B cell (primary cell): ENCODE results near the gene RFX2. TPM values are rescaled to one million over a fixed set of nuclear protein-coding genes. Genes with fewer than 3 reads are reported as not detected.

Experiments
- ATAC-seq: fragments of 200-7000 bp; cut with Tn5 transposase; one replicate; pipeline ENCODE4 v1.10.0; 2021; ENCODE audit warnings: low read depth, mild to moderate bottlenecking, moderate number of reproducible peaks, moderate library complexity
- CTCF ChIA-PET: fragments of 350-600 bp; sonication (Branson Sonifier 250); formaldehyde crosslinking; loops from one replicate; lab custom pipeline; 2021; ENCODE audit warnings: antibody characterized with exemption, inconsistent platforms; lab: Charles Lee
- POLR2A ChIA-PET: fragments of 350-600 bp; sonication (Branson Sonifier 250); formaldehyde crosslinking; loops from one replicate; lab custom pipeline; 2021; ENCODE audit warnings: antibody characterized with exemption; lab: Charles Lee
- DNase-seq: peaks from one replicate; pipeline ENCODE4 v3.0.0; 2013
- H2AFZ ChIP-seq: 2 replicates; pipeline ENCODE4 v1.6.1; 2012; ENCODE audit warnings: mild to moderate bottlenecking, low read depth, low read length; ENCODE audit not compliant: insufficient read depth, poor library complexity, severe bottlenecking
- H3K27ac ChIP-seq, 2 donors: 1 replicate in 1 of 2; 2 replicates in 1 of 2; pipeline ENCODE4 v1.5.1; 2012 to 2013; ENCODE audit warnings: low read length in 2 of 2, mild to moderate bottlenecking in 2 of 2, moderate library complexity in 1 of 2
- H3K27me3 ChIP-seq, 4 experiments: fragments of 200-600 bp in 1 of 4; sonication (generic) in 1 of 4; replicated peaks in 1 of 4; 1 replicate in 2 of 4; 2 replicates in 2 of 4; pipeline versions ENCODE4 v1.6.1 to v1.7.0; 2013 to 2016; ENCODE audit warnings: low read length in 3 of 4, mild to moderate bottlenecking in 2 of 4, mixed read lengths in 1 of 4, moderate library complexity in 1 of 4; ENCODE audit not compliant: insufficient read depth in 4 of 4, control insufficient read depth in 3 of 4; ENCODE audit errors: control extremely low read depth in 1 of 4
- H3K36me3 ChIP-seq, 2 experiments: replicated peaks in 1 of 2; 1 replicate in 1 of 2; 2 replicates in 1 of 2; pipeline versions ENCODE4 v1.6.1 to v1.7.1; 2013; ENCODE audit warnings: low read length in 1 of 2; ENCODE audit not compliant: insufficient read depth in 2 of 2, control insufficient read depth in 1 of 2; ENCODE audit errors: control extremely low read depth in 1 of 2, extremely low read depth in 1 of 2
- H3K4me1 ChIP-seq, 2 donors: fragments of 200-600 bp in 1 of 2; sonication (generic) in 1 of 2; 1 replicate in 1 of 2; 2 replicates in 1 of 2; pipeline versions ENCODE4 v1.5.1 to v1.6.1; 2013 to 2017; ENCODE audit warnings: low read length in 2 of 2; ENCODE audit not compliant: control insufficient read depth in 2 of 2, insufficient read depth in 2 of 2
- H3K4me2 ChIP-seq: replicated peaks from 2 replicates; pipeline ENCODE3; 2012; ENCODE audit warnings: mild to moderate bottlenecking, low read depth, low read length; ENCODE audit not compliant: poor library complexity, severe bottlenecking
- H3K4me3 ChIP-seq, 5 experiments: fragments of 200-600 bp in 1 of 5; sonication (generic) in 1 of 5; 1 replicate in 3 of 5; 2 replicates in 2 of 5; pipeline versions ENCODE4 v1.5.1 to v1.7.0; 2011 to 2016; ENCODE audit warnings: low read length in 4 of 5, mild to moderate bottlenecking in 4 of 5, low read depth in 2 of 5, control low read depth in 1 of 5, moderate library complexity in 1 of 5; ENCODE audit not compliant: insufficient read depth in 1 of 5; ENCODE audit errors: control extremely low read depth in 1 of 5, extremely low read depth in 1 of 5
- H3K79me2 ChIP-seq: fragments of 200-600 bp; sonication (generic); one replicate; pipeline ENCODE4 v1.6.0; 2016; ENCODE audit warnings: low read length; ENCODE audit not compliant: control insufficient read depth, insufficient read depth
- H3K9ac ChIP-seq: fragments of 200-600 bp; sonication (generic); 2 replicates; pipeline ENCODE4 v1.6.1; 2017; ENCODE audit warnings: mild to moderate bottlenecking, low read length, moderate library complexity
- H3K9me3 ChIP-seq, 3 donors: one replicate each; pipeline versions ENCODE4 v1.6.1 to v1.7.1; 2013; ENCODE audit warnings: low read length in 2 of 3; ENCODE audit not compliant: control insufficient read depth in 2 of 3, insufficient read depth in 1 of 3; ENCODE audit errors: control extremely low read depth in 1 of 3
- H4K20me1 ChIP-seq: 2 replicates; pipeline ENCODE4 v1.6.0; 2012; ENCODE audit warnings: mild to moderate bottlenecking, low read length; ENCODE audit not compliant: insufficient read depth, control insufficient read depth, poor library complexity, severe bottlenecking
- H3K27ac Mint-ChIP-seq: one replicate; pipeline ENCODE4 v1.8.0; 2021; ENCODE audit warnings: mixed read lengths
- H3K27me3 Mint-ChIP-seq: one replicate; pipeline ENCODE4 v1.8.0; 2021; ENCODE audit warnings: mixed read lengths
- H3K4me1 Mint-ChIP-seq: one replicate; pipeline ENCODE4 v1.8.0; 2021; ENCODE audit warnings: mixed read lengths
- H3K4me3 Mint-ChIP-seq: one replicate; pipeline ENCODE4 v1.8.0; 2021; ENCODE audit warnings: mixed read lengths
- H3K9me3 Mint-ChIP-seq: one replicate; pipeline ENCODE4 v1.8.0; 2022; ENCODE audit warnings: mixed read lengths; ENCODE audit not compliant: insufficient read depth
- EZH2 ChIP-seq: IDR thresholded peaks from 2 replicates; pipeline ENCODE4 v1.6.1; 2012; ENCODE audit warnings: borderline replicate concordance, low read depth, mild to moderate bottlenecking, moderate library complexity, low read length; ENCODE audit not compliant: insufficient read depth, poor library complexity, severe bottlenecking
- WGBS: methylation state at CpG from one replicate; pipeline ENCODE4 v1.1.5; 2013; ENCODE audit warnings: missing lambda C conversion rate; ENCODE audit not compliant: insufficient coverage; 5-methylcytosine and 5-hydroxymethylcytosine counted together
- intact Hi-C: fragments of 100-400 bp; cut with micrococcal nuclease; formaldehyde crosslinking; loops from one replicate; pipeline ENCODE4 v1.10.0; 2022
- polyA plus RNA-seq: library from polyadenylated mRNA; depleted of rRNA; stranded (reverse); fragments of >200 nt; gene quantifications from 2 replicates; pipeline ENCODE4 v1.2.3, GENCODE V29; 2012
- total RNA-seq, 2 donors: library from RNA; stranded (reverse); fragments of 120-200 nt in 1 of 2; gene quantifications; 1 replicate in 1 of 2; 2 replicates in 1 of 2; pipeline versions ENCODE4 v1.2.3 to v1.2.4, GENCODE V29; 2013 to 2022
- TF ChIP-seq, protein P1 (sequence below): fragments of 200-600 bp; IDR thresholded peaks from one replicate; pipeline ENCODE4 v1.8.0; 2022; ENCODE audit warnings: antibody characterized with exemption, mild to moderate bottlenecking

The RFX2 gene
- total and polyA plus RNA-seq, 2 donors (not counting 1 experiment from before 2014, with no cell fraction given), result 7.1 to 8.6 TPM

DNA sequence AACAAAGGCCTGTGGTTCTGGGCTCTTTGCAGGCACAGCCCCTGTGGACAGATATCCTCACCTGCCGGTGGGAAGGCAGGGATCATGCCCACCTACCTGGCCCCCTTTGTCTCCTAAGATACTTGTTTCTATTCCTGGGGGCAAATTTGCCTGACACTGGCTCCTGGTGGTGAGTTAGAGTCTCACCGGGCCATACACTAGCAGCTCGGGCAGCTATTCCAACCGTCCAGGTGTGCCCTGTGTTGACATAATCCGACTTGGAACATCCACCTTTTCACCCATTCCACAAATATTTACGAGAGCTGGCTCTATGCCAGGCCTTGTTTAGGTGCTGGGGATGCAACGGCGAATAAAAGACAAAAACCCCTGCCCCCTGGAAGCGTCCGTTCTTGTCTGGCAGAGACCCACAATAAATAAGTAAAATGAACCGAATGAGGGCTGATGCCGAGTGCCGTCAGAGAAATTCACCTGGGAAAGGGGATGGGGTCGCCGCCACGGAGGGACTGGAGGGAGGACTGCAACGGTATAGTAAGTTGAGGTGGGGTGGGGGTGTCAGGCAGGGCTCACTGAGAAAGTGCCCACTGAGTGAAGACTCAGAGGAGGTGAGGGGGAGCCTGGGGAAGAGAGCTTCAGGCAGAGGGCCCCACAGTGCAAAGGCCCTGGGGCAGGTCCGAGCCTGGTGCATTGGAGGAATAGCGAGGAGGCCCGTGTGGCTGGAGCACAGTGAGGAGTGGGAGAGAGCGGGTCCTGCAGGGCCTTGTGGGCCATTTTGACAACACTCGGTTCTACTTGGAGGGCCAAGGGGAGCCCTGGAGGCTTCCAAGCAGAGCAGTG lies 89.1 kb downstream of the RFX2 start:
- H3K4me2 ChIP-seq, result no peak overlapping the region
- ChIA-PET POLR2A (no interaction called here), CTCF (interaction anchor here (0.5 to 3.3 kb wide), 7 partner anchors 27 to 217 kb away, joined by 3 to 35 read pairs (median 9); no protein-coding TSS in a partner anchor)
- no peak for ATAC-seq
- H3K79me2 ChIP-seq, result no peaks in the 10 kb centered on the region
- peaks cover 0 to 4% (median 0%) of the 10 kb centered on the region in 3 donors for H3K9me3 ChIP-seq
- Mint-ChIP-seq H3K27me3 (no peaks in the 10 kb centered on the region), H3K4me1 (peaks cover 2% of the 10 kb centered on the region), H3K27ac (no peak overlapping the region), H3K9me3 (no peaks in the 10 kb centered on the region), H3K4me3 (no peak overlapping the region)
- H3K27me3 ChIP-seq, result no peaks in the 10 kb centered on the region
- no peaks in the 10 kb centered on the region for H3K4me1 ChIP-seq
- H4K20me1 ChIP-seq, result no peaks in the 10 kb centered on the region
- WGBS, result 97% methylated on average over 19 of the region's 22 CpGs
- DNase-seq, result no peak
- TF ChIP-seq EZH2, result no peak
- TF ChIP-seq, protein P1, sequence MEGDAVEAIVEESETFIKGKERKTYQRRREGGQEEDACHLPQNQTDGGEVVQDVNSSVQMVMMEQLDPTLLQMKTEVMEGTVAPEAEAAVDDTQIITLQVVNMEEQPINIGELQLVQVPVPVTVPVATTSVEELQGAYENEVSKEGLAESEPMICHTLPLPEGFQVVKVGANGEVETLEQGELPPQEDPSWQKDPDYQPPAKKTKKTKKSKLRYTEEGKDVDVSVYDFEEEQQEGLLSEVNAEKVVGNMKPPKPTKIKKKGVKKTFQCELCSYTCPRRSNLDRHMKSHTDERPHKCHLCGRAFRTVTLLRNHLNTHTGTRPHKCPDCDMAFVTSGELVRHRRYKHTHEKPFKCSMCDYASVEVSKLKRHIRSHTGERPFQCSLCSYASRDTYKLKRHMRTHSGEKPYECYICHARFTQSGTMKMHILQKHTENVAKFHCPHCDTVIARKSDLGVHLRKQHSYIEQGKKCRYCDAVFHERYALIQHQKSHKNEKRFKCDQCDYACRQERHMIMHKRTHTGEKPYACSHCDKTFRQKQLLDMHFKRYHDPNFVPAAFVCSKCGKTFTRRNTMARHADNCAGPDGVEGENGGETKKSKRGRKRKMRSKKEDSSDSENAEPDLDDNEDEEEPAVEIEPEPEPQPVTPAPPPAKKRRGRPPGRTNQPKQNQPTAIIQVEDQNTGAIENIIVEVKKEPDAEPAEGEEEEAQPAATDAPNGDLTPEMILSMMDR, result no peak
- no peak overlapping the region for H2AFZ ChIP-seq
- no peak overlapping the region for H3K9ac ChIP-seq
- no peaks in the 10 kb centered on the region for H3K36me3 ChIP-seq
- H3K4me3 ChIP-seq, result no peak overlapping the region
- no peak overlapping the region for H3K27ac ChIP-seq
- intact Hi-C loops, result loop anchor here (5.0 kb wide), 1 partner anchor 54 kb away; no protein-coding TSS in a partner anchor
